ENCODE data around the gene AKR7A2.
"Not testable (repeated sequence)": the region's sequence is repeated elsewhere in the genome, so short reads cannot be mapped to it uniquely, and the experiment has no call there.

AKR7A2 gene

DNA sequence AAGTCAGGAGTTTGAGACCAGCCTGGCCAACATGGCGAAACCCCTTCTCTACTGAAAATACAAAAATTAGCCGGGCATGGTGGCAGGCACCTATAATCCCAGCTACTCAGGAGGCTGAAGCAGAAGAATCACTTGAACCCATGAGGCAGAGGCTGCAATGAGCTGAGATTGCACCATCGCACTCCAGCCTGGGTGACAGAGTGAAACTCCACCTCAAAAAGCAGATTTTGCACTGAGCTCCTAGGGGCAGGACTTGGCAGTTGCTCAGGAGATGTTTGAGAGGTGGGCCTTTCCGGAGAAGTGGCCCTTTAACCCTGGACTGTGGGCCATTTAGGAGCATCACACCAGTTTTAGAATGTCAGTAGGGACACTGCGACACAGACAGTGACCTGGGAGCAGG lies 55.6 kb downstream of the AKR7A2 start:
- DNase-seq = not testable (repeated sequence)

DNA sequence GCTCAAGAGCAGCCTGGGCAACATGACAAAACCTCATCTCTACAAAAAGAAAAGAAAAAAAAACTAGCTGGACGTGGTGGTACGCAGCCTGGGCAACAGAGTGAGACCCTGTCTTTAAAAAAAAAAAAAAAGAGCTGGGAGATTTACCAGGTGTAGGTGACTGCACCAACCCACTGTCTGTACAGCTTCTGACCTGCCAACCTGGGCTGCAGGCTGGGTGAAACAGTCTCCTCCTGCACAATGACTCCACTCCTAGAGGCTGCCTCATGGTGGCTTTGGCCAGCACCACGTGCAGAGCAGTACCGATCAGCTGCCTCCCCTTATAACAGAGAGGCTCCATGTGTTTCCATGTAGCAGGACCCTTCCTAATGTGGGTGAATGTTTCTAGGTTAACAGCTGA lies 56.7 kb downstream of the AKR7A2 start:
- DNase-seq = no peak

DNA sequence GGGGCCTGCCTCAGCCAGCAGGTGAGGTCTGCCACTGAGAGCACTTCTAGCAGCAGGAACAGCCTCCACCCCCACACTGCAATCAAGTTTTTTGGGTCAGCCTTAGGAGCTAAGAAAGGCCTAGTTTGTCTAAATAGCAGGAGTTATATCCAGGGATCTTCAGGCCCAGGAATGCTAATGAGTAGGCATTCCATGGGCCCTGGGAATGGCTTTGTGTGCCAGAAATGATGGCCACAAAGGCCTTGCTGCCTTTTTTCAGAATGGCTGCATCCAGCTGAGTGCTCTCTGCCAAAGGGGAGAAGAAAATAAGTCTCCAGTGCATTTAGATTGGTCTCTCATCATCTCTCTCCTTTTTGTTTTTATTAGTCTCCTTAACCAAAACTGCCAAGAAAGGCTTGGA lies 57.5 kb downstream of the AKR7A2 start:
- DNase-seq = no peak
